Choroid plexus epithelial cell (primary cell): ENCODE data around the gene JMJD1C.
A peak's percentile ranks its signal among the peaks of the same experiment; 100 is the strongest.

Experiments used
- DNase-seq: peaks from one replicate; pipeline ENCODE4 v3.0.0-alpha.2; 2010; ENCODE audit warnings: low read depth
- H3K4me3 ChIP-seq: 2 replicates; pipeline ENCODE4 v1.5.1; 2011; ENCODE audit warnings: low read depth, mild to moderate bottlenecking, control low read depth, low read length, moderate library complexity
- CTCF ChIP-seq: conservative IDR thresholded peaks from 2 replicates; pipeline ENCODE4 v1.5.1; 2011; ENCODE audit warnings: low read depth, mild to moderate bottlenecking, control low read depth, inconsistent platforms, low read length, moderate library complexity

Gene JMJD1C

GRCh38 chr10:63437116-63437949 is 28.4 kb downstream of the JMJD1C start:
- no peak overlapping the region for H3K4me3 ChIP-seq
- no peak for TF ChIP-seq CTCF
- peak; percentile 60 for DNase-seq

- DNase-seq = no peak
- TF ChIP-seq CTCF = no peak
Measured at GRCh38 chr10:63436225-63436624, 29.6 kb downstream of the JMJD1C start.

DNA sequence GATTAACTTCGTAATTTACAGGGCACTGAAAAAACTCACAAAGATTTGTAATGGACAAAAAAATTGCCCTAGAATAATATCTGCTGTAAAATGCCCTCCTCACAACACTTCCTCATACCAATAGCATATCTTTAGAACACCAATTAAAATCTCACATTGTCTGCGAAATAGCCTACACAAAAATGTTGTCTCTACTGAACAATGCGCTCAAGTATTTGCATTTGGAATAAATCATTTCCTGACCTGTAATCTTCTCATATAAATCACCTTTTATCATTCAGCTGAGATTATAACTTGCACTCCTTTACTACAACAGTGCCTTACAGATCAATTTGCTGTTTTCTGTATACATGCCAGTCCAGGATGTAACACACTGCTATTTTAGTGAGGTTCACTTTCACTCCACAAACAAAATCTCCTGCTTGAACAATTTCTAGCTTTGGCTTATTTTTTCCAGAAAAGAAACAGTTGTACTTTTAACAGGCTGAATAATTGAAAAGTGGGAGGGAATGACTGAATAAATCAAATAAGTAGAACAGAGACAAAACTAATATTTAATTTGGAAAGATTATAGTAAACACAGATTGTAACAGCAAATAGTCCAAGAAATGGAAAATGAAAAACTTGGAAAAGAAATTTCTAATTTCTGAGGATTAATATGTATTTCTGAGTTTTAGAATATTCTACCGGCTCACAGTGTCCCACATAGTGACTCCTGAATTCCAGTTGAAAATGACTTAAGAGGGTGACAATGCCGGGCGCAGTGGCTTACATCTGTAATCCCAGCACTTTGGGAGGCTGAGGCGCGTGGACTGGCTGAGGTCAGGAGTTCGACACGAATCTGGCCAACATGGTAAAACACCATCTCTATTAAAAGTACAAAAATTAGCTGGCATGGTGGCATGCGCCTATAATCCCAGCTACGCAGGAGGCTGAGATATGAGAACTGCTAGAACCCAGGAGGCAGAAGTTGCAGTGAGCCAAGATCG is 30.6 kb downstream of the JMJD1C start:
- DNase-seq = no peak
- TF ChIP-seq CTCF = no peak
- H3K4me3 ChIP-seq = no peak overlapping the region

More at GRCh38 chr10:63436225-63436624, 29.6 kb downstream of the JMJD1C start:
- no peak overlapping the region for H3K4me3 ChIP-seq

- DNase-seq = peak; percentile 27
- H3K4me3 ChIP-seq = no peak overlapping the region
- TF ChIP-seq CTCF = no peak
Measured at GRCh38 chr10:63431962-63432797, 33.6 kb downstream of the JMJD1C start.

GRCh38 chr10:63430999-63431356 is 34.8 kb downstream of the JMJD1C start:
- no peak overlapping the region for H3K4me3 ChIP-seq
- no peak for TF ChIP-seq CTCF
- DNase-seq = no peak
